ENCODE measurements around the gene MARCHF3.
"Not testable (repeated sequence)": the region's sequence is repeated elsewhere in the genome, so short reads cannot be mapped to it uniquely, and the experiment has no call there.

MARCHF3 gene

DNA sequence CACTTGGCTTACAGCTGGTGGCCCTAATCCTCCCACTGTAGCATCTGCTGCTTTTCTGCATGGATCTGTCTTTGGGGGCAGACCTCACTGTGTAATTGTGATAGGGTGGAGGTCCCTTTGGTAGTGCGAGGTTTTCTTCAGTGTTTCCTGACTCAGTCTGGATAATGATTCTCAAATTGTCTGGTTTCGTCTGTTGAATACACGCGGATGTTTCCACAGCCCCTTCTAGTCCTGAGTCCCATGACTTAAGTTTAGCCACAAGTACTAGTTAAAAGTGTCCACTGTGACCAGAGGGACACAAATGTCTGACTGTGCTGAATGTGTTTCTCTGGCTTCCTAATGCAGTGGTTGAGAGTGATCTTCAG, 182.9 kb downstream of the MARCHF3 start:
- no peak for DNase-seq (ENCODE audit: low spot score)

DNA sequence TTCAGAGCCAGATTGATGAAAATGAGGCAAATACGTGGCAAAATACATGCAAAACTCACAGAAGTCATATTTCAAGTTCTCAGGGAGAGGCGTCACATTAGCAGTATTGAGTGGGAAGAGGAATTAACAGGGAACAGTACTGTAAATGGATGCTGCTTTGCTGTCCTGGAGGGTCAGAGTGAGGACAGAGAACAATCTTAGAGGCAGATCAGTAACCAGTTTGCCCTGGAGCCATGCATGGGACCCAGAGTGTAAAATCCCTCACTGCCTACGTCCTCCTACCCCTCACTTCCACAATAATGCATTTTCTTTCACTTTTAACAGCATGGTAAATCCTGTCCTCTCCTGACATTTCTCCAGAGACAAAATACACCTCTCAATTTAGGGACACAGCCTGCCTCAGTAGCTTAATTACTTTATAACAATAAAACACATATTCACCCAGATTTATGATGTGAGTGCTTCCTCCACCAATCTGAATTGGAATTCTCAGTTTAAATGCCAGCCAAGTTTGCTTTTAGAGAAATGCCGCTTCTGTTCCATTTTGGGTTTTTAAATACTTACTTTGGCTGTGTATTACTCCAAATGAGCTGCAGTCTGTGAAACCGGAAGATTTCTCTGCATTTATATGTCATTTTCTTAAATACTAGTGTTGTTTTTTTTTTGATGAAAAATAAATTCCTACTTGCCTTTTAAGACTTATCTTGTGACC, 183.5 kb downstream of the MARCHF3 start:
- DNase-seq (ENCODE audit: low spot score) = no peak

DNA sequence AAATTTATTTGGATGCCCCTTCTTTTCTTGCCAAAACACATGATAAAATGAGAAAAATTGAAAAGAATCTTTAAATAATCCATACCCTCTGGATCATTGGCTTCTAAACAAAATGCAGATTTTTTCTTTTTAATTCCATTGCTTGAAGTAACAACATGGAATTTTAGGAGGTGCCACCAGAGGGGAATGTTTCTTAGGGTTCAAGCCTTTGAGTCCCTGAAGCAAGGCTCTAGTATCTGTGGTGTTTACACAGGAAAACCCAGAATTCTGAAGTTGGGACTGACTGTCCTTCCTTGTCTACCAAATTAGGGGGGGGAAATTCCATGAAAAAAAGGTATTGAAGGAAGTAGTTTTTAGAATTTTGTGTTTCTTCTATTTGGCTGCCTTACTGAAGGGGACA, 184.0 kb downstream of the MARCHF3 start:
- peak; percentile 53 for DNase-seq (ENCODE audit: low spot score)

DNA sequence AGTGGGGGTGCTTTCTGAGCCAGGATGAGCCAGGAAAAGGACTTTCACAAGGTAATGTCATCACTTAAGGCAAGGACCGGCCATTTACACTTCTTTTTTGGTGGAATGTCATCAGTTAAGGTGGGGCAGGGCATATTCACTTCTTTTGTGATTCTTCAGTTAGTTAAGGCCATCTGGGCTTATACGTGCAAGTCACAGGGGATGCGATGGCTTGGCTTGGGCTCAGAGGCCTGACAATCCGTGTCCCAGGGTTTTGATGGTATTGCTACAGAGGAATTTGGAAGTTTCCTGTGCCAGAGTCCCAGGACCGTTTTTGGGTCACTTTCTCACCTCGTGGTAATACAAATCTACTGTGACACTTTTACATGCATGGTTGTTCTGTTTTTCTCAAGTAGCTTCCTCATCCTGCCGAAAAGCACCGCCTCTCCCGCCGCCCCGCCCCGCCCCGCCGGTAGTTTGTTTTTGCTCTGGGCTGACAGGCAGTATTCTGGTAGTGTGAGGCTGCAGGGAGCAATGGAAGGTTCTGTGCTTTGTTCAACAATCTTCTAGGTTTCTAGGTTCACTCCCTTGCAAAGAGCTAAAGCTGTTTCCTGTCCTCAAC, 184.8 kb downstream of the MARCHF3 start:
- not testable (repeated sequence) for DNase-seq (ENCODE audit: low spot score)

DNA sequence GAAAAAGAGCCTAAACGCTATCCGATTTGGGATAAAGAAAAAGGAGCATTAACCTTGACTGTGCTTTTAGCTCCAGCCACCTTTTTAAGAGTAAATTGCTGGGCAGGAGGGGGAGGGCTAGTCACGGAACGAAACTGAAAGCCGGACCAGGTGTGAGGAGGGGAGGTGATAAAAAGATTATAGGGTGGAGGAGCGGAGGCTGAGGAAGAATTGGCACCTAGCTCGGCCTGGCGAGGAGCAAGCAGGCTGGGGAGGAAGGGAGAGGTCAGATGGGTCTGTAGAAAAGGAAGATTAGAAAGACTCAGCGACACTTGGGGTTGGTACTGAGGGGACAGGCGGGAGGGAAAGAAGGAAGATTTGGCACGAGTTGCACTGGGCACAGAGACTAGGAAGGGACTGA, 187.0 kb downstream of the MARCHF3 start:
- not testable (repeated sequence) for DNase-seq (ENCODE audit: low spot score)

DNA sequence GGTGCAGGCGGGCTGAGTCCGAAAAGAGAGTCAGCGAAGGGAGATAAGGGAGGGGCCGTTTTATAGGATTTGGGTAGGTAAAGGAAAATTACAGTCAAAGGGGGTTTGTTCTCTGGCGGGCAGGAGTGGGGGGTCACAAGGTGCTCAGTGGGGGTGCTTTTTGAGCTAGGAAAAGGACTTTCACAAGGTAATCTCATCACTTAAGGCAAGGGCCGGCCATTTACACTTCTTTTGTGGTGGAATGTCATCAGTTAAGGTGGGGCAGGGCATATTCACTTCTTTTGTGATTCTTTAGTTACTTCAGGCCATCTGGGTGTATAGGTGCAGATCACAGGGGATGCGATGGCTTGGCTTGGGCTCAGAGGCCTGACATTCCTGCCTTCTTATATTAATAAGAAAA, 191.0 kb downstream of the MARCHF3 start:
- DNase-seq (ENCODE audit: low spot score) = not testable (repeated sequence)

DNA sequence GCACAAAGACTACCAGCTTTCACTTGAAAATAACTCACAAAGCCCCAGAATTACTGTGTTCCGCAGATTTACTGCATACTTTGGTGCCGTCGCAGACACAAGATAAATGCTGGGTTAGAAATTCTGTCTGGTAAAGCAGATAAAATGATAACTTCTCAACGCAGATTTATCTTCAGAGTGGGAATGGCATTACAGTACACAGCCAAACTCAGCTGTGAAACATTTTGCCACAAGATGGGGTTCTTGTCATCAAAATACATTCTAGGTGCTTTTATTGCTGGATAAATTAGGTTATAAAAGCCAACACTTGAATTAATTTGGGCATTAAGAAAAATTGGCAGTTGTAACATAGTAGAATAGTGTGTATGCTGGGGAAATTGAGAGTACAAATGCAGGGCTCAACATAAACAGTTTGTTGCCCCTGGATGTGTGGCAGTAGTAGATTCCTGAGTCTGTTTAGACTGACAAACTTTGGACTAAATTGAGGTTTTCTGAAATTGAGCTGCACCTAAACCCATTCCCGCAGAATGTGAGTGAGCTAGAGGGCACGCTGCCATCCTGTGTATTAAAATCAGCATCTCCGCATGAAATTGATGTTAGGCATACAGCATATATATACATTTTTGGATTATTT, 192.3 kb downstream of the MARCHF3 start:
- peak; percentile 52 for DNase-seq (ENCODE audit: low spot score)

DNA sequence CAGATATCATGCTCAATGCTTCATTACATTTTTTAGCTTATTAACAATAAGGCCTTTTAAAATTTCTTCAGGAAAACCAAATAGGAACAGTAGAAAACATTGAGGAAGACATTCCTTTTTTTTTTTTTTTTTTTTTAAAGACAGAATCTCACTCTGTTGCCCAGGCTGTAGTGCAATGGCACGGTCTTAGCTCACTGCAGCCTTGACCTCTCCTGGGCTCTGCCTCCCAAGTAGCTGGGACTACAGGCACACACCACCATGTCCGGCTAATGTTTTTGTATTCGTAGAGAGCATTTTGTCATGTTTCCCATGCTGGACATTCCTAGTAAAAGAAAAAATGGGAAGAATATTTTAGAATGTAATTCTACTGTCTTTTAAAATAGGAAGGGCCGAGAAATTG, 193.1 kb downstream of the MARCHF3 start:
- no peak for DNase-seq (ENCODE audit: low spot score)

DNA sequence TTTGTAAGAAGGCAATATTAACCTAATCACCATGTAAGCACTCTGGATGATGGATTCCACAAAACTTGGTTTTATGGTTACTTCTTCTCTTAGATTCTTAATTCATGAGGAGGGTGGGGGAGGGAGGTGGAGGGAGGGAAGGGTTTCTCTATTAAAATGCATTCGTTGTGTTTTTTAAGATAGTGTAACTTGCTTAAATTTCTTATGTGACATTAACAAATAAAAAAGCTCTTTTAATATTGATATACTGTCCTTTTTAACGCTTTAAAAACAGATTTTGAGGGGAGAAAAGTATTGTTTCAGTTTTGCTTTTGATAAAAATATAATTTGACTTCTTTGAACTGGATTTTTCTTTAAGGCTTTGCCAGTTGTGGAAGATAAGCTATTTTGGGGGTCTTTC, 193.6 kb downstream of the MARCHF3 start:
- DNase-seq (ENCODE audit: low spot score) = no peak

DNA sequence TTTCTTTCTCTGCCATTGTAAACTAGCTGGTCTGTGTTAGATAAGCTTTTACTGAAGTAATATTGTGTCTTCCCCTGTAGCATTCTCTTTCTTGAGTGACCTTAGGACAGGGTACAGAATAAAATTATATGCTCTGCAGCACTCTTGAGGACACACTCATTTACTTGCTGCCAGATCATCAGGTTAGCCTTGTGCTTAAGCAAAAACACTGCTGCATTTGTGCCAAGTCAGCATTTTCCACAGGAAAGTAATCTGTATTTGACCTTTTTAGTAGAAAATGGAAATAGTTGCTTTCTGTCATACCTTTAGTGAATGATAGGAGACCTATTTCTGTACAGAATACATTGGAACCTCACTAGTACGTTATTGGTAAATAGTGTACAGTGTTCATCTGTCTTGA, 199.2 kb downstream of the MARCHF3 start:
- no peak for DNase-seq (ENCODE audit: low spot score)

DNA sequence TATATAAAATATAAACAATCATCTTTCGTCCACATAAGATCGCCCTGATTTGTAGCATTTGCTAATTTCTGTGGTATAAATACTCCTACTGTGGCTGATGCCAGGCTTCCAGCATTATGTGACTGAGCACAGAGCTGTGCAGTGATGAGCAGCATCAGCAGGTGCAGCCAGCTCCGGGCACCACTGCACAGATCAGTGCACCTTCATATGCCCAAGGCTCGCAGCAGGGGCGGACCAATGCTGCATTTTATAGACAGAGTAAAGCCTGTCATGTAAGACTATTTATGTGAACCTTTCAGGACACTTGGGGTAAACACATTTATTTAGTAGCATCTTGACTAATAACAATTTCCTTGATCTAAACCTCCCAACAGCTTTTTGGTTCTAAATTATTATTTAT, 200.3 kb downstream of the MARCHF3 start:
- no peak for DNase-seq (ENCODE audit: low spot score)

DNA sequence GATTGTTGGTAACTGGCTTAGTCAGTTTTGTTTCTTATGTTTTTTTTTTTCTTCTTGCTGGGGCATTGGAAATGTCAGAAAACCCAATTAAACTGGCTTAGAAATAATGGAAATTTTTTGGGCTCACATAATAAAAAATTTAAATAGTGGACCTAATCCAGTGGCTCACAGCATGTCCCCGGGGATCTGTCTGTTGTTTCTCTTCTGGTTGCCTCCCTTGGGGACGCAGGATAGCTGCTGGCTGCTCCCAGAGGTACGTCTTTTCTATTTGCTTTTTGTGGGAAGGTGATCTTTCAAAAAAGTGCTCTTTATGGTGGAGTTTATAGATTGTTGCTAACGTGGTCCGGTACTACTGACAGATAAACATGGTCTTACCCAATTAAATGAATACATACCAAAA, 201.3 kb downstream of the MARCHF3 start:
- DNase-seq (ENCODE audit: low spot score) = no peak

DNA sequence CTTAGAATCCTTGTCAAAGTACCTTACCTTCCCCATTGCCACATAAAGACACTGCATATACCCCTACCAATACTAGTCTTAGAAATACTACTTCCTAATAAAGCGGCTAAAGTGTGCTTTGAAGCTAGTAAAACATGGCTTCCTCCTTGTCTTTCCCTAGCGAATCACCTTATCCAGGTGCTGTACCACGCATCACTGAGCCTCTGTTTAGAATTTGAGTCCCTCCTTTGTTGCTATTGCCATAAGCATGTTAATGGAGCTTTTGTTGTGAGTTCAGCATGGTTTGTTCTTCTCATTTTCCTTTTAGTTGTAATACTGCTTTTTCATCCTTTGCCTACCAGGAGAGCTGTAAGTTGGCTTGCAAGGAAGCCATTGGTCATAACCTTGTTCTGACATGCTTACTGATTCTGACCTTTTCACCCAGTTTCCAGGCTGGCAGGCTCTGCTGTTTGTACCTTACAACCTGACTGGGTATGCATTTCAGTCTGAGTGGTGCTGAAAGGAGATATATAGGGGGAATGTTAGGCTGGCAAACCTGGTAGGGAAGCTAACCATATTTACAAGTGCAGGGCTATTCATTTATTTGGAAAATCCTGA, 203.6 kb downstream of the MARCHF3 start:
- DNase-seq (ENCODE audit: low spot score) = no peak

DNA sequence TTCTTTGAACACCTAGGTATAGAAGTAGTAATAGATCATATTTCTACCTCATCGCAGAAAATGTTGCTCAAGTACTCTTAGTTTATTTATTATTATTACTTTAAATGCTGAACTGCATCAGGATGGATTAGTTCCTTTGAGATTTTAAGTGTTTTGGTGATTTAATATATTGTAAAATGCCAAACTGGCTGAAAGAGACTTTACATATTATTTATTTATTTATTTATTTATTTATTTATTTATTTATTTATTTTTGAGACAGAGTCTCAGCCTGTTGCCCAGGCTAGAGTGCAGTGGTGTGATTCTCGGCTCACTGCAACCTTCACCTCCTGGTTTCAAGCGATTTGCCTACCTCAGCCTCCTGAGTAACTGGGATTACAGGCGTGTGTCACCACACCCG, 211.1 kb downstream of the MARCHF3 start:
- no peak for DNase-seq (ENCODE audit: low spot score)

DNA sequence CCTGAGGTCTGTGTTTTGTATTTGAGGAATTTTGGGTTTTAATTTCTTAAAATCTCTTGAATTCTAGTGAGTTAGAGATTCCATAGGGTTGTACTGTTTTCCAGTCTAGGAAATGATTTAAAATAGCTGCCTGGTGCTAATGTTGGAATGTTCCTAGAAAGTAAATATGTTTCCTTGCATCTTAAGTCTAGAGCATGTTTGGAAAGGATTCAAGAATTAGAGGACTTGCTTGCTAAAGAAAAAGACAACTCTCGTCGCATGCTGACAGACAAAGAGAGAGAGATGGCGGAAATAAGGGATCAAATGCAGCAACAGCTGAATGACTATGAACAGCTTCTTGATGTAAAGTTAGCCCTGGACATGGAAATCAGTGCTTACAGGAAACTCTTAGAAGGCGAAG, 211.6 kb downstream of the MARCHF3 start:
- DNase-seq (ENCODE audit: low spot score) = no peak
